Activated gamma-delta T cell treated with Interleukin-2 at 50 U/mL for 16 hours (primary cell): ENCODE data around the gene CST7.
"Not testable (repeated sequence)": the region's sequence is repeated elsewhere in the genome, so short reads cannot be mapped to it uniquely, and the experiment has no call there.

Source experiments
- DNase-seq: peaks from one replicate; pipeline ENCODE4 v3.0.0-alpha.2; 2020

The CST7 gene

GRCh38 chr20:24987873-24988835, 39.1 kb downstream of the CST7 start:
- DNase-seq, result peak; percentile 1

- no peak for DNase-seq
Observed at GRCh38 chr20:24989162-24989561, 40.1 kb downstream of the CST7 start.

GRCh38 chr20:24990810-24991252, 41.8 kb downstream of the CST7 start:
- DNase-seq, result no peak

DNA sequence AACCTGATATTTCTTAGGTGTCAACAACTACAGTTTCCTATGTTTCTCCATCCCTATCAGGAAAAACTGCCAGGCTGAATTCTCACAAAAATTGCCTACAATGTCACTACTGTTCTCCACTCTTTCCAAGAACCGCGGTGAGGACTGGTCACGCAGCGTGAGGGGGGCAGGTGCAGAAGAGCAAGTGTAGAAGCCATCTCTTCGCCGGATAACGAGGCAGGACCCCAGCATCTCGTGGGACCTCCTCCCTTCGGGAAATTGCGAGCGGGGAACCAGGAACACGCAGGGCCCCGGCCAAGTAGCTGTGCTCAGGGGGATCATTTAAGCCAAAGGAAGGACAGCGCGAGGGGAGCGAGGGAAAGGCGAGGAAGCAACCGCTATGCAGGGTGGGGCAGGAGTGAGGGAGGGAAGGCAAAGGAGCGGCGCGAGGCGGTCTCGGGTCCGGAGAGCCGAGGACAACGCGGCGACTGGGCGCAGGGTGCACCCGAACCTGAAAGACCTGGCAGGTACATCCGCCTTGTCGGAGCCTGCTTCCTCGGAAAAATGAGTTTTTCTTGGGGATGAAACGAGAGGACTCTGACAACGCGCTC, 42.9 kb downstream of the CST7 start:
- no peak for DNase-seq

GRCh38 chr20:24992487-24993205, 43.6 kb downstream of the CST7 start, which contains the start of gene APMAP:
APMAP (minus strand) TSS chr20:24992751; CDS start chr20:24992688, 63 bp downstream.
- DNase-seq, result peak; percentile 96

GRCh38 chr20:24993337-24994185, 44.5 kb downstream of the CST7 start:
- DNase-seq, result no peak

DNA sequence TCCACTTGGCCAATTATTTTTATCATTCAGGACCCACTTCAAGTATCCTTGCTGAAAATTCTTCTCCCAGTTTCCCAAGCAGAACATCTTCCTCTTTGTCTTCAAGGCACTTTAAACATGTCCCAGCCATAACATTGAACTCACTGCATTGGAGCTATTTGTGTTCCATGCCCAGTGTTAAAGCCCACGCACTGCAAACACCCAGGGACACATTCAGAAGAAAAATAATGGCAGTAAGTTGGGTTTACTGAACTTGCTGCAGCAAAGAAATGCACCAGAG, 45.1 kb downstream of the CST7 start:
- no peak for DNase-seq

- peak; percentile 86 for DNase-seq
Observed at GRCh38 chr20:24994470-24995368, 45.6 kb downstream of the CST7 start.

GRCh38 chr20:24995741-24996448, 46.8 kb downstream of the CST7 start:
- DNase-seq, result no peak

GRCh38 chr20:24996449-24997377, 47.6 kb downstream of the CST7 start:
- DNase-seq, result no peak

GRCh38 chr20:24998121-24998520, 49.1 kb downstream of the CST7 start:
- DNase-seq, result no peak

DNA sequence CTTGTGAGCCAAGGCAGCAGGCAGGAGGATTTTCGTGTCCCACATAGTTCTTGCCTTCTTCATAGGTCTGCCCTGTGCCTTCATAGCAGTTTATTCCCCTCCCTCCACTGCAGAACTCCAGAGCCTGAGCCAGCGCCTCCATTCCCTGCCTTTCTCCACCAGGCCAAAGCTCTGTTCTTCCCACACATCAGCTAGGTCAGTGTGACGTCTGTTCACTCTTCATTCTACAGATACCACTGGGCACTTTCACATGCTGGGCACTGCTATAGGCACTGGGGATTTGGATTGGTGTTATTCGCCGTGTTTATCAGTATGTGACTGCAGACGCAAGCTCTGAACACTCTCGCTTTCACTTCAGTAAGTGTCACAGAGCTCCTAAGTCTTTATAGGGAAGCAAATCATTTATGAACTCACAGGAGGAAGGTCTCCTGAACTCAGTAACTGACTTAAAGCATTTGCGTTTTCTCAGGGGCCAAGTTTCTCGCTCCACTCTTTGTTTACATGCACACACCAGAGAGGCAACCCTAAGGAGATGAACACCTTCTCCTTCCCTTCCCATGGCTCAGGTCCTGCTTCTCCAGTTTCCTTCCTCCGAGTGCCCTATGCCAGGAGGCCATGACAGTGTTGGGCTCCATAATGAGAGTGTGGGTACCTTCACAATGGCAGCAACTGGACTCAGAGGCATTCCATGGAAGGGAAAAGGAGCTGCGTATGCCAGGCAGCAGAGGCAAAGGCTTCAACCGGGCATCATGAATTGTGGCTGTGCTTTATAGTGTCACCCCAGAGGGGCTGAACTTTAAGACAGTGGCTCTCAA, 49.8 kb downstream of the CST7 start:
- DNase-seq, result no peak

- DNase-seq, result no peak
Observed at GRCh38 chr20:24999568-24999967, 50.5 kb downstream of the CST7 start.

DNA sequence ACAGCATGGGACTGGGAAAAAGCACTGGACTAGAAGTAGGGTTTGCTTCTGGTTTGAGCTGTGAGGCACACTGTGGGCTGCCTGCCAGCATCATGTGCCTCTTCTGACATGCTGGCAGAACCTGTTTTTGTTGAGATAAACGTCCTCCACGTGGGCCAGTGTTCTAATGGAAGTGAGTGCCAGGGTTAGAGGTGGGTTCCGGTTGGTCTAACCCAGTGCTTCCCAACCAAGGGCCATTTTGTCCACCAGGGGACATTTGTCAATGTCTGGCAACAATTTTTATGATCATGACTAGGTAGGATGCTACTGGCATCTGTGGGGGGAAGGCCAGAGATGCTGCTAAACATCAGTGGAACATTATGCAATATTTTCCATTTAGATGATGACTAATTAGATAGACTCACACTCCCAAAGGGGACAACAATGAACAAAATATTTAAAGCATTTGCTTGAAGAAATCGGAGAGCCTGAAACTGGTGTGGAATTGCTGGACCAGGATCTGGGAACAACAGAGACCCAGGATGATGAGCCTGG, 51.3 kb downstream of the CST7 start:
- DNase-seq, result no peak

GRCh38 chr20:25001323-25001722, 52.3 kb downstream of the CST7 start:
- not testable (repeated sequence) for DNase-seq

DNA sequence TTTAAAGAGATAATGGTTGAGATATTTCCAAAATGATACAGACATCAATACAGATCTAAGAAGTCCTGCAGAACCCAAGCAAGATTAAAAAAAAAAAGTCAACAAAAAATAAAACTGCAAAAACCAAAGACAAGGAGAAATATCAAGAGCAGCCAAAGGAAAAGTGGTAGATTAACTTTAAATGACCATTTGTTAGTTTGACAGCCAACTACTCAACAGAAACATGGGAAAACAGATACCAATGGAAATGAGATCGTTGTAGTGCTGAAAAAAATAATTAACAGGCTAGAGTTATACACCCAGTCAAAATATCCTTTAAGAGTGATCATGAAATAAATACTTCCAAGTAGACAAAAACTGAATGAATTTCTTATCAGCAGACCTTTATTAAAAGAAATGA, 53.9 kb downstream of the CST7 start:
- no peak for DNase-seq

- DNase-seq, result no peak
Observed at GRCh38 chr20:25005220-25005619, 56.2 kb downstream of the CST7 start.

- no peak for DNase-seq
Observed at GRCh38 chr20:25005661-25006060, 56.6 kb downstream of the CST7 start.
